Choroid plexus epithelial cell (primary cell): ENCODE data around the gene OLFML2A.

Source experiments
- DNase-seq: peaks from one replicate; pipeline ENCODE4 v3.0.0-alpha.2; 2010; ENCODE audit warnings: low read depth
- H3K4me3 ChIP-seq: 2 replicates; pipeline ENCODE4 v1.5.1; 2011; ENCODE audit warnings: low read depth, mild to moderate bottlenecking, control low read depth, low read length, moderate library complexity
- TF ChIP-seq, protein P1 (sequence below): conservative IDR thresholded peaks from 2 replicates; pipeline ENCODE4 v1.5.1; 2011; ENCODE audit warnings: low read depth, mild to moderate bottlenecking, control low read depth, inconsistent platforms, low read length, moderate library complexity

The OLFML2A gene

GRCh38 chr9:124790801-124791505 is 14.0 kb downstream of the OLFML2A start:
- no peak for DNase-seq
- no peak overlapping the region for H3K4me3 ChIP-seq

DNA sequence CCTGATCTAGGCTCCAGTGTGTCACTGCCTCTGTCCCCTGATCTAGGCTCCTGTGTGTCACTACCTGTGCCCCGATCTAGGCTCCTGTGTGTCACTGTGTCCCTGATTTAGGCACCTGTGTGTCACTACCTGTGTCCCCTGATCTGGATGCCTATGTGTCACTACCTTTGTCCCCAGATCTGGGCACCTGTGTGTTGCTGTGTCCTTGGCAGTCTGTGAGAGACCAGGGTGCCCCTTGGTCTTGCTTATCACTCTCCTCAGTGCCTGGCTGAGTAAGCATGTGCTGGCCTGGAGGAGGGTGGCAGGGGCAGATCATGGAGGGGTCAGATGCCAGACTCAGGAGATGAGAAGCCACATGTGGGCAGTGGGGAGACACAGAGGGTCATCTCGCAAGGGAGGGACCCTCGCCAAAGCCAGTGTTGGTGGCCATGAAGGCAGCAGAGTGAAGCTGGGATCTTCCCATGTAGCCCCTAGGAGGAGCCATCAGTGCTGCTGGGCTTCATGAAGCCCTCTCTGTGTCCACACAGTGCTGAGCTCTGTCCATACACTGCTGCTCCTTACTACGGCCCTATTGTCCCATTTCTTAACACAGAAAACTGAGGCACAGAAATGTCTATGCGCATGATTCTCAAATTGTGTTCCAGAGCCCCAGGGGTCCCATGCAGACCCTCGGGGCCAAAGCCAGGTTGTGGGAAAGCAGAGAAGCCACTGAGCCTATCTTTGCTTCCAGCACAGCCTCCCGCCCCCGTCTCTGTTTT is 15.5 kb downstream of the OLFML2A start:
- no peak overlapping the region for H3K4me3 ChIP-seq
- TF ChIP-seq, protein P1, sequence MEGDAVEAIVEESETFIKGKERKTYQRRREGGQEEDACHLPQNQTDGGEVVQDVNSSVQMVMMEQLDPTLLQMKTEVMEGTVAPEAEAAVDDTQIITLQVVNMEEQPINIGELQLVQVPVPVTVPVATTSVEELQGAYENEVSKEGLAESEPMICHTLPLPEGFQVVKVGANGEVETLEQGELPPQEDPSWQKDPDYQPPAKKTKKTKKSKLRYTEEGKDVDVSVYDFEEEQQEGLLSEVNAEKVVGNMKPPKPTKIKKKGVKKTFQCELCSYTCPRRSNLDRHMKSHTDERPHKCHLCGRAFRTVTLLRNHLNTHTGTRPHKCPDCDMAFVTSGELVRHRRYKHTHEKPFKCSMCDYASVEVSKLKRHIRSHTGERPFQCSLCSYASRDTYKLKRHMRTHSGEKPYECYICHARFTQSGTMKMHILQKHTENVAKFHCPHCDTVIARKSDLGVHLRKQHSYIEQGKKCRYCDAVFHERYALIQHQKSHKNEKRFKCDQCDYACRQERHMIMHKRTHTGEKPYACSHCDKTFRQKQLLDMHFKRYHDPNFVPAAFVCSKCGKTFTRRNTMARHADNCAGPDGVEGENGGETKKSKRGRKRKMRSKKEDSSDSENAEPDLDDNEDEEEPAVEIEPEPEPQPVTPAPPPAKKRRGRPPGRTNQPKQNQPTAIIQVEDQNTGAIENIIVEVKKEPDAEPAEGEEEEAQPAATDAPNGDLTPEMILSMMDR, result peak; percentile 22
- DNase-seq, result no peak

More at GRCh38 chr9:124790801-124791505, 14.0 kb downstream of the OLFML2A start:
- TF ChIP-seq, protein P1, result no peak

DNA sequence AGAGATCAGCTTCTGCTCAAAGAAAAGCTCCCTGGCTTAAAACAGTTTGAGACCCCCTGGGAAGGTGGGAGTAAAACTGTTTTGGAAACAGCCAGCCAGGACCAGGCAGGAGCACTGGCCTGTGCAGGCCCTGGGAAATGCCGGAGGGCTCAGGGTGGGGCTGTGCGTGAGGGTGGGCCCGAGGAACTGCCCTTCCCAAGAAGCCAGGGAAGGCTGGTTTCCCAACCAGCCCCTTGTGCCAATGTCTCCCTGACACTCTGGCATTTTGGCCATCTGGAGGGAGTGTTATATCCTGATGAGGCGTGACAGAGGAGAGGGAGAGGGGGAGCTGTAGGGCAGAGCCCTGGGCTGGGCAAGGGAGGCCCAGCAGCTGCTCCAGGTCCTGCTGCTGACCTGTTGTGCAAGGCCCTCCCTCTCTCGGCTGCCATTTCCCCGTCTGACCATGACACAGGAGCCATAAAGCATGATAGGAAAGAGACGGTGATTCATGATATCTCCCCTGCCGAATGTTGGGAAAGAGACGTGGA is 16.1 kb downstream of the OLFML2A start:
- TF ChIP-seq, protein P1, result no peak

GRCh38 chr9:124794902-124795491 is 18.1 kb downstream of the OLFML2A start:
- no peak for DNase-seq
- TF ChIP-seq, protein P1, result no peak
- no peak overlapping the region for H3K4me3 ChIP-seq

More for the DNA sequence above, 16.1 kb downstream of the OLFML2A start:
- DNase-seq, result peak; percentile 66
- no peak overlapping the region for H3K4me3 ChIP-seq

- DNase-seq, result peak; percentile 65
- no peak overlapping the region for H3K4me3 ChIP-seq
- TF ChIP-seq, protein P1, result no peak
These were observed 19.0 kb downstream of the OLFML2A start for GRCh38 chr9:124795881-124796431.

GRCh38 chr9:124797343-124798103 is 20.6 kb downstream of the OLFML2A start:
- TF ChIP-seq, protein P1, result no peak
- no peak for DNase-seq
- no peak overlapping the region for H3K4me3 ChIP-seq
